HEK293T (cell line): ENCODE data around the gene CSTF3.

Experiments
- BHLHE40 ChIP-seq: fragments of 450-650 bp; IDR thresholded peaks from 2 replicates; pipeline ENCODE4 v1.6.1; 2016; ENCODE audit warnings: mild to moderate bottlenecking, moderate library complexity, borderline replicate concordance
- CTBP1 ChIP-seq: fragments of 450-650 bp; IDR thresholded peaks from 2 replicates; pipeline ENCODE4 v1.6.1; 2016; ENCODE audit warnings: borderline replicate concordance
- FOXK2 ChIP-seq: fragments of 450-650 bp; IDR thresholded peaks from 2 replicates; pipeline ENCODE4 v1.6.1; 2016; ENCODE audit warnings: mild to moderate bottlenecking
- HDGF ChIP-seq: fragments of 450-650 bp; IDR thresholded peaks from 2 replicates; pipeline ENCODE4 v1.6.1; 2017; ENCODE audit warnings: antibody characterized with exemption, borderline replicate concordance
- SP1 ChIP-seq: fragments of 450-650 bp; IDR thresholded peaks from 2 replicates; pipeline ENCODE4 v1.6.1; 2017

GRCh38 chr11:33110083-33110482, 51.2 kb downstream of the CSTF3 start:
- no peak for TF ChIP-seq BHLHE40
- TF ChIP-seq FOXK2: no peak
- TF ChIP-seq HDGF: no peak
- no peak for TF ChIP-seq SP1
- TF ChIP-seq CTBP1: no peak
